HG03103 (cell line): ENCODE measurements around the gene MMP8.
"Not testable (repeated sequence)": the region's sequence is repeated elsewhere in the genome, so short reads cannot be mapped to it uniquely, and the experiment has no call there.

Experiments used
- ATAC-seq: cut with Tn5 transposase; IDR thresholded peaks from one replicate; pipeline ENCODE4 v1.9.1; 2021; ENCODE audit warnings: low read depth; ENCODE audit not compliant: unreplicated experiment

Gene MMP8, protein sequence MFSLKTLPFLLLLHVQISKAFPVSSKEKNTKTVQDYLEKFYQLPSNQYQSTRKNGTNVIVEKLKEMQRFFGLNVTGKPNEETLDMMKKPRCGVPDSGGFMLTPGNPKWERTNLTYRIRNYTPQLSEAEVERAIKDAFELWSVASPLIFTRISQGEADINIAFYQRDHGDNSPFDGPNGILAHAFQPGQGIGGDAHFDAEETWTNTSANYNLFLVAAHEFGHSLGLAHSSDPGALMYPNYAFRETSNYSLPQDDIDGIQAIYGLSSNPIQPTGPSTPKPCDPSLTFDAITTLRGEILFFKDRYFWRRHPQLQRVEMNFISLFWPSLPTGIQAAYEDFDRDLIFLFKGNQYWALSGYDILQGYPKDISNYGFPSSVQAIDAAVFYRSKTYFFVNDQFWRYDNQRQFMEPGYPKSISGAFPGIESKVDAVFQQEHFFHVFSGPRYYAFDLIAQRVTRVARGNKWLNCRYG

DNA sequence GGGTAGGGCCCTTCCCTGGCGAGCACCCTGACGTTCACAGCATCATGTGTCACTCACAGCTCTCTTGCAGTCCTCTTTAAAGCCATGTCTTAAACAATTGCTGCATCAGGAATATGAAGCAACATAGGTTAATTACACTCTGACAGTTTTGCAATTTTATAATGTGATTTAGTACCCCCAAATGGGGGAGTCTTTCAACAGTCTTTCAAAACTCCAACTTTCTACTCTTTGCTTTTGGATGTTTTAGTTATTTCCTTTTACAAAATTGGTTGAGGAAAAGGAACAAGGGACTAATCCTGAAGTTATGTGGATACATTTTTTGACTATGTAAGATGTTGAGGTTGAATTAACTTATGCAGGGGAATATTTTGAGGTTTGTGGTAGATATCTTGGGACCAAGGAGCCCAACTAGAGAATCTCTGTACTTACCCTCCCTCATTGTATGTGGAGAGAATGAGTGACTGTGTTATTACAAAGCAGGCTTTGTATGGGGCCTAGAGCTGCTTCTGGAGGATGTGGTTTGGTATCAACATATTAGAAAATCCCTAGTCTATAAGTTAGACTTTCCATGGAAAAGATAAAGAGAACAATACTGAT is at the start of gene MMP8:
TSS of gene MMP8 (minus strand) at position 51 of the 597 bp plus-strand sequence. CDS start 99 bp downstream, outside the sequence.
- no peak for ATAC-seq

DNA sequence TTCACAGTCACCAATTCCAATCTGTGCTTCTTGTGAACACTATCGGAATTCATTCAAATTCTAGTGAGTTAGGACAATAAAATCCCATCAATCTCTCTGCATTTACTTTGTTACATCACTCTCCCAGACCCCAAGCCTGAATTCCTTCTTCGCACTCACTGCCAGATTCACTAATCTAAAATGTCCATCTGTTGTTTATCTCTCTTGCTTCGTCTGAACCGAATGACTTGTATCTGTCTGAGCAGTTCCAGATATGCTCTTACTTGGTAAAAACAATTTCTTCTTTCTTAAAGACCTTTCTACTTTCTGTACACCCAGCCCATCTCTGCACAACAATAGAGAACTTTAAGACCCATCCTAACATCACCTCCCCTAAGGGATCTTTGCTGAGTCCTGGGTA is 48.6 kb upstream of the MMP8 start:
- ATAC-seq, result no peak

DNA sequence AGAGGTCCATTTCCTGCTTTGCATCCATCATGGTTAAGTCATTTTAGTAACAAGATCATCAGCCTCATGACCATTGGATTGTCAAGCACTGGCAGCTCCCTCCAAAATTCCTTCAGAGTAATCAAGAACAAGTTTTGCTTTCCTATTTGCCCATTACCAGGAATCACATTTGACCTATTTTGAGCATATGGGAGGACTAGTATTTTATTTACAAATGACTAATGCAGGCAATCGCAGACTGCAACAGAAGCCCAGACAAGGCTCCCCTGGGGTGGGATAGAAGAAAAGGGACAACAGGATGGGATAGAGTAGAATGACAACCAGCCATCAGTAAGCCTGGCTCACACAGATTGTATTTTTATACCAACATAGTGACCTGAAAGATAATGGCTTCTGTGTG is 46.6 kb upstream of the MMP8 start:
- no peak for ATAC-seq

DNA sequence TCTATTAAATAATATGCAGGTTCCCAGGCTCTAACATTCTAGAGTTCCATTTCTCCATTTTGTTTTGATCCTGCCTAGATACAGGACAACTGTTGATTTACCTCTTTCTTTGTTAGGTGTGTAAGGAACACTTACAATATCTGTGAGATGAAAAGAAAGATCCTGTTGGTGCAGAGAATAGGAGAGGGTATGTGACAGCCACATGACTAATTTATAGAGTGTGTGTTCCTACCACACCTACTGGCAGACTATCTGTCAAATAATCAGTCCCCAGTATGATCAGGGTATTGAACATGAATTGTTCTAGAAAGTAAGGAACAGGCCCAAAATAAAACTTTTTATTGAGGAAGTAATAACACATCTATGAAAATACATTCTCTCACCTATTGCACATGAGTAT is 45.4 kb upstream of the MMP8 start:
- no peak for ATAC-seq

DNA sequence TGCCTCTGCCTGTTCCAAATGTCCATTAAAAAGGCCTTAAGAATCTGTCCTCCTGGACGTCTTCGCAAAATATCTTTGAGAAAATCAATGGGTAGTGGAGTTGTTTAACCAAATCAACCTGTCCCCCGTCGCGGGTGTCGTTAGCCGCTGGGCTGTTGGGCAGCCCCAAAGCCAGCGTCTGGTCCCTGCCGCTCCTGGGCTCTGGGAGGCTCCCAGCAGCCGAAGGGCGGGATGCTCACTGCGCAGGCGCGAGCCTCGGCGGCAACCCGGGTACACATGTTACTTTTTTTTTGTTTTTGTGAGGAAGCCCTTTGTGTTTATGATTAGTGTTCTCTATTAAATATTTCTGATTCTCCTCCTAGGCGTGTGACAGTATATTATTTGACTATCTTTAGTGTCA is 43.0 kb upstream of the MMP8 start:
- no peak for ATAC-seq

DNA sequence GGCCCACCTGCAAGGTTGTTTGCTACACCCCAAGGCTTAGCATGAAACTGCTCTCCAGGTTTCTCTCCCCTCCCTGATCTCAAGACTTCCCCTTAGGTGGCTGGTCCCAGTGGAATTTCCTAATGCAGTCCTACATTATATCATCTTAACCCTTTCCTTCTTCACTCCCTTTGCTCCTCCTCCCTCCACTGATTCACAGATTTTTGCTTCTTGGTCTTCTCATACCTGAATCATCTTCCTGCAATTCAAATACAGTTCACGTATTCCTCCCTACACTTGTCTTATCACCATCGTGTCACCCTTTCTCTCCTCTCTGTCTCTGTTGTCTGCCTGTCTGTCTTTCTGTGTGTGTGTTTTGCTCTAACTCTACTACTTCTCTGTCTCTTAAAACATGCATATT is 38.7 kb upstream of the MMP8 start:
- ATAC-seq, result no peak

DNA sequence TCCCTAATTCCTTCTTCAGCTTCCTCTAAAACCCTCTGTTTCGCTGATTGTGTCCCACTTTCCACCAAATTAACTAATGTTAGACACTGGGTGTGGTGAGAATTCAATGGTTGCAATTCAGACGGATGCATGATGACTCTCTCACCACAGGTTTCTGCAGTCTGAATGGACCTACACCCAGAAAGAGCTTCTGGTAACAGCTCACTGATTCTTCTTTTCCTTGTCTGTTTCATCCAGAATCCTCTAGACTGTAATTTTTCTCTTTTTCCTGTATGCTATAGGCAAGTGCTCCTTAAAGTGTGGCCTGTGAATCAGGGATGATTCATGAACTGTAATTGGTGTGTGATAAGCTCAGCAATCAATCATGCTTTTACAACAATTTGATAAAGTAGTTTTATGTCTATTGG is 37.6 kb upstream of the MMP8 start:
- no peak for ATAC-seq

DNA sequence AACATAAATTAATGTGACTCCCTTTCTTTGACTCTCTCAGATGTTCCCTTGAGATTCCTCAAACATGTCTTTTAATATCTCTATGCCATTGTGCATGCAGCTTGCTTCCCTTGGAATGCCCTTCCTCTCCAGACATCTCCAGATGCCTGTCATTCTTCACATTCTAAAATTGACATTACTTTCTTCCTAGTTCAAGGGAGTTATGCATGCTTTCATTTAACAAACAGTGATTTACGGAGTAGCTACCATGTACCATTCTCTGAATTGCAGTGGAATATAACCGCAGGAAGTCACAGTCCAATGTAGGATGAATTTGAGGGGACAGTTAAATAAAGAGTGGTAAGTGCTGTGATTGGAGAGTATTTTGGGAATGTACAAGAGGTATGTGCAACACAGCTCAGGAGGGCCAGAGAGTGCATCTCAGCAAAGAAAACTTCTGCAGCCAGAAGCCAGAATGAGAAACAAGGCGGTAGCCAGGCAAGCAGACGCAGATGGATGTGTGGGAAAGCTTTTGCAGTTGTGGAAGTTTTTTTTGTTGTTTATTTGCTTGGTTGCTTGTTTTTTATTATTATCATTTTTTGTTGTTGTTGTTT is 37.0 kb upstream of the MMP8 start:
- no peak for ATAC-seq

DNA sequence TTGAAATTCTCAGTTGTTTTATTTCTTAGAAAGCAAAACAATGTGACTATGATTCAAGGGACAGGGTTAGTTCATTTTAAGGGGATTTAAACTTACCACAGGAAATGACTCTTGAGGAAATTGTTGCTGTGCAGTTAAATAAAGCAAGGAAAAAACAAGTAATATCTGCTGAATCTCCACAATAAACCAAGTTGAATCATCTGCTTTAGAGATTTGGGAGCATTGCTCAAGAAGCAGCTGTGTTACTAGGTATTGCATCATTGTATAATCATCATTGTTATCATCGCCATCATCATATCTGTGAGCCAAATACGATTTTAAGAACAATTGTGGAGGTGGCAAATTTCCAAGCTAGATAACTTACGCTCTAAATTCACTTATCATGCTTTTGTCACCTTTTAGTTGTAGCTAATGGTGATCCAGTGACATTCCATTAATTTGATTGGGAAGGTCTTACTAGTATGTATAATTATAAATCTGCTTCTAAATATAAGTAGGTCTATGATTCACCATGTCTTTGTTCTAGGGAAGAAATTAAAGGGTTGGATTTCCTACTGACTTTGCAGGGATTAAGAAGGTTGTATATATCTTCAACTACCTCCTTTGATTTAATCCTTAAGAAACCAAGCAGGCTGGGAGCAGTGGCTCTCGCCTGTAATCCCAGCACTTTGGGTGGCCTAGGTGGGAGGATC is 35.7 kb upstream of the MMP8 start:
- no peak for ATAC-seq

DNA sequence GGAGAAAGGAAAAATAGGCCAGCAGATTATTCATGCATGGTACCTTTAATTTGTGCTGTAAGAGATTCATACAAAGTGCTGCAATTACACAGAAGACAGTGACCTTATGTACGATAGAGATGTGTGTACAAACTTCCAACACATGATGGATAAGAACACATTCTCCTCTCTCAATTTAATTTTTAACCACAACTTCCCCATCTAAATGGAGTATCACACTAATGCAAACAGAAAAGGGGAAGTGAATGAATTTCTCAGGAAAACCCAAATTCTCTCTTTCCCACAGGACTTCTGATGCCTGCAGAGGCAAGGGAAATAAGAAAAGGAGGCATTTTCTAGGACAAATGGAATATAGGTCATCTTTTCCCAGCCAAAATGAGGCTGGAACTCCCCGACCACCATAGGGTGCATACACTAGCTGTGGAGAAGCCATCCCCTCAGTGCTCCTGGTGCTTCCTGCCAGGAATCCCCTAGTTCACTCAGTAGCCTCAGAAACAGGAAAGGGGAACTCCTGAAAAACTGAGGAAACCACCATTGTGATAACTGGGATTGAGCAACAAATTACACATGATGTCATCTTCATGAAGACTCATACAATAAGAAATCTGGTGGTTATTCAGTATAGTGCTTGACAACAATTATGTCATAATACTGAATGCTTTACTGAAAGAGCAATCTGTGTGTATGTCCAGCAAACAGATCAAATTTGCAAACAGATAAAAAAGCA is 33.2 kb upstream of the MMP8 start:
- no peak for ATAC-seq

DNA sequence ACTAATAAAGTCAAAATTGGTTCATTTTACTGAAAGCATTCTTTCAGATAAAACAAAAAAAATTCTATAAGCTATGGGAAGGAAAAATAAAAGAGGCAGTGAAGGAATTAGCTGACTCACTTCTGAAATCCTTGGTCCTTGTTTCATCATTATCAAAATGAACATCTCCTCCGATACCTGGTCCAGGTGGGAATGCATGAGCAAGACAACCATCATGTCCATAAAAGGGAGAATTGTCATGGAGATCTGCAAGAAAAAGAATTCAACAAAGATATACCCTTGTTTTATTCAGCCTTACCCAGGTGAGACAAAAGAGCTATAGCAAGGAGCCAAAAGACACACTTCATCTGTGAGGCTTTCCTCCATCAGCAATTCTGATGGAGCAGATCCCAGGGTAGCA is 28.5 kb upstream of the MMP8 start:
- no peak for ATAC-seq

DNA sequence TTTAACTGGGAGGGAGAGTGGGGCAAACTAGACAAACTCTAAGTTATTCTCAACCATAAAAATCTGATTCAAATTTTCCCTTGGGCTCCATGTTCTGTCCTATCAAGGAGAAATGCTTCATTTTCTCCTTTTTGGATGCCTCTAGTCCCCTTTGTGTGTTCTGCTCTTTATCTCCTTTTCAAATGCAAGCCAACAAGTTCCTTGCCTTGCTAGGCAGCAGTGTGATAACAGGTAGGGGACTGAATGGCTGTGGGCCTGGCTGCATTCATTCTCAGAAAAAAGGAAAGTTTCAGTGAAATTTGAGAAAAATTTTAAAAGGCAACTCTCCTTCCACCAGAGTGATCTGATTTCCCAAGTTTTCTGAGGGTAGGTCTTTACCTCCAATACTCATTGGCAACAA is 26.9 kb upstream of the MMP8 start:
- no peak for ATAC-seq

DNA sequence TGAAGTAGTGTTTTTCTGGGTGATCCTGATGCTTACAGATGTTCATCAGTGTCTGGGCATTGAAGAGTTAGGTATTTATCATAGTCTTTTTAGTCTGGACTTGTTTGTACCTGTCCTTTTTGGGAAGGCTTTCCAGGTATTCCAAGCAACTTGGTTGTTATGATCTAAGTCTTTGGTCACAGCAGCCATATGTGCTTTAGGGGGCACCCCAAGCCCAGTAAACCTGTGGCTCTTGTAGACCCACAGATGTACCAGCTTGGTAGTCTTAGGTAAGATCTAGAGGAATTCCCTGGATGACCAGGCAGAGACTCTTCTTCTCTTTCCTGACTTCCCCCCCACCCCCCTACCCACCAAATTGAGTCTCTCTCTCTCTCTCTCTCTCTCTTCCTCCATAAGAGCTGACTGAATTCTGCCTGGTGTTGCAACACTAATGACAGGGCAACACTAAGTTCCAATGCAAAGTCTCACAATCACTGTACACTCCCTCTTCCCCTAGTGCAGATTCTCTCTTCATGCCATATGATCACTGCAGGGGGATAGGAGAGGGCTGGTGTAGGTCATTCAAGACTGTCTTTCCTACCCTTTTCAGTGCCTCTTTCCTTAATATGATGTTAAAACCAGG is 24.5 kb upstream of the MMP8 start:
- ATAC-seq, result no peak

DNA sequence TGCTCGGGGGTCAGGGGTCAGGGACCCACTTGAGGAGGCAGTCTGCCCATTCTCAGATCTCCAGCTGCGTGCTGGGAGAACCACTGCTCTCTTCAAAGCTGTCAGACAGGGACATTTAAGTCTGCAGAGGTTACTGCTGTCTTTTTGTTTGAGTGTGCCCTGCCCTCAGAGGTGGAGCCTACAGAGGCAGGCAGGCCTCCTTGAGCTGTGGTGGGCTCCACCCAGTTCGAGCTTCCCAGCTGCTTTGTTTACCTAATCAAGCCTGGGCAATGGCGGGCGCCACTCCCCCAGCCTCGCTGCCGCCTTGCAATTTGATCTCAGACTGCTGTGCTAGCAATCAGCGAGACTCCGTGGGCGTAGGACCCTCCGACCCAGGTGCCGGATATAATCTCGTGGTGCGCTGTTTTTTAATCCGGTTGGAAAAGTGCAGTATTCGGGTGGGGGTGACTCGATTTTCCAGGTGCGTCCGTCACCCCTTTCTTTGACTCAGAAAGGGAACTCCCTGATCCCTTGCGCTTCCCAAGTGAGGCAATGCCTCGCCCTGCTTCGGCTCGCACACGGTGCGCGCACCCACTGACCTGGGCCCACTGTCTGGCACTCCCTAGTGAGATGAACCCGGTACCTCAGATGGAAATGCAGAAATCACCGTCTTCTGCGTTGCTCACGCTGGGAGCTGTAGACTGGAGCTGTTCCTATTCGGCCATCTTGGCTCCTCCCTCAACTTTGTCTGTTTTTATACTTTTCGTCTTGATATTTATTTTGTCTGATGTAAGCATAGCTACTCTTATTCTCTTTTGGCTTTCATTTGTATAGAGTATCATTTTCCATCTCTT is 22.2 kb upstream of the MMP8 start:
- ATAC-seq, result not testable (repeated sequence)

DNA sequence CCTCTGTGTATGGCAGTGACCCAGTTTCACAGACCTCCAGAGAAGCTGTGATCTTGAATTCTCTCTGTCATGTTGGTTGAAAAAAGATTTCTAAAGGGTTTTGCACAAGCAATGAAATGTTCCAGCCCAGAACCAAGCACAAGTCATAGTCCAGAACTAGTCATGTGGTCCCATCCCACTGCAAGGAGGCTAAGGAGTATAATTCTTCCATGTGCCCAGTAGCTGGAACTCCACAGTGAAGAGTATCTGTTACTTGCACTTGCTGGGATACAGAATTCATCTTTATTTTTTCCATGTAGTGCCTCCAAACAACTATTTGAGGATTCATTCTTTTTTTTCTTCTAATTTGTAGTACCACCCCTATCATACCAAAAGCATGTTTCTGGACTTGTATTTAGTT is 9.9 kb upstream of the MMP8 start:
- ATAC-seq, result no peak

DNA sequence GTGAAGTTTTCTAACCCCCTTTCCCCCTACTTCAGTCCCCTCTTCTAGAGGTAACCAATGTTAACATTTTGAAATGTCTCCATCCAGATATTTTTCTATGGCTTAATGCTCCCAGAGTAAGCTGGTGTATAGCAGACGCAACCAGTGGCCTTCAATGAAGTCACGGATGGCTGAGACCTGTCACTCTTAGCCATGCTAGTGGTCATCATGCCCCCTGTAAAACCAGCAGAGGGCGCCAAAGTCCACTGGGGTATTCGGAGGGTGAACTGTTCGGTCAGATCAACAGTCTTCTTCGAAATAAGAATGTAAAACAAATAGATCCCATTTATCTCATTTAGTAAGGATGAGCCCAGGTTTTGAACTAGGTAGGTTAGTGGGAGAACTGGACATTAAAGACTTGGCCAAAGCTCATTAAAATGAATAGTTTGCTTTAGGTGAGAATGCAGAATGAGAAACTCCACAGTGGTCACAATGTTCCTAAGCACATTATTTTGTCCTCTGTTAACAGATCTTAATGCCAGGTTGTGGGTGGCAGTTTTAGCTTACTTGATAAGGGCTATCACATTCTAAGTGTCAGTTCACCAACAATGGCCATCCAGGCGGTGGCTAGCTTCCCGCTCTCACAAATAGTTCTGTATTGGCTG is 8.6 kb upstream of the MMP8 start:
- ATAC-seq, result peak; percentile 82

DNA sequence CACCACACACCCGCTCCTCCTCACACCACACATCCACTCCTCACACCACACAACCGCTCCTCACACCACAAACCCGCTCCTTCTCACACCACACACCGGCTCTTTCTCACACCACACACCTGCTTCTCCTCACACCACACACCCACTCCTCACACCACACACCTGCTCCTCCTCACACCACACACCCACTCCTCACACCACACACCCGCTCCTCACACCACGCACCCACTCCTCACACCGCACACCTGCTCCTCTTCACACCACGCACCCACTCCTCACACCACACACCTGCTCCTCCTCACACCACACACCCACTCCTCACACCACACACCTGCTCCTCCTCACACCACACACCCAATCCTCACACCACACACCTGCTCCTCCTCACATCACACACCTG is 6.2 kb upstream of the MMP8 start:
- not testable (repeated sequence) for ATAC-seq

DNA sequence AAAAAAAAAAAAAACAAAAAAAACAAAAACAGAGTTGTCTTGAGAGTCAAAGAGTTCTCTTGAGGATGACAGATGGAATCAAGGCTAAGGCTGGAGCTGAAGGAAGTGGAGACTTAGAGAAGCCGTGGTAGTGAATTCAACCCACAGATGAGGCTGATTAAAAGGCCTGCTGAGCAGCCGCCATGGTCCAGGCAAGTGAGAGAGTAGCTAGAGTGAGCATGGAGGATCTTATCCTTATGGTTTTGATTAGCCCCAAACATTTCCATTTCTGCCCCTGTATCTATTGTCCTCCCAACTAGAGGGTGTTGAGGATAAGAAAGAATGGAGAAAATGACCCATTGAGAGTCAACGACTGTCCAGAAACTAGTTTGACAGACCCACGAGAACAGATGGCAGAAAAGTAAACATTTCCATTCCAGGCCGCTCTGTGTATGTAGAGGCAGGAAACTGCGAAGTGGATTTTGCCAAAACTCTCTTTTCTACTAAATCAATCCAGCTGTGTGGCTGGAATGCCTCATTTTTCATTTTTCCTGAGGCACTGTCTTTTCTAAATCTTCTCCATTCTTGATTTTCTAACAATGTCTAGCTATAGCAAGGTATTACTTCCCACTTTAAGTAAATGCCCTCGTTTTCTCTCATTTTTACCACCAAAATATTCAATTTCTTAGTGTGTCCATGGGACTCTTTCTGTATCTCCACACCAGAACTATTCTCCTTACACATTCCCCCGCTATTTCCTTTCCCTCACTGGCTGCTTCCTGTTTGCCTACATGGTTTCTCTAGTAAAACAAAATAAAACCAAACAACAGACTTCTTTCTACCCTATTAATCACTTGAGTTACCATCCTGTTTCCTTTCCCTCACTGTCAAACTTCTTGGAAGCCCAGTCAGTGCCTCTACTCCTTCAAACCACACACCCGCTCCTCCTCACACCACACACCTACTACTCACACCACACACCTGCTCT is 5.4 kb upstream of the MMP8 start:
- ATAC-seq, result no peak
